Astrocyte of the spinal cord (primary cell): ENCODE data around the gene CYP2C8.

Source experiments
- DNase-seq: peaks from one replicate; pipeline ENCODE4 v3.0.0; 2011; ENCODE audit warnings: low read depth, low spot score
- H3K4me3 ChIP-seq: 2 replicates; pipeline ENCODE4 v1.5.1; 2011; ENCODE audit warnings: low read depth, mild to moderate bottlenecking, low read length, moderate library complexity
- in situ Hi-C: cut with HindIII; loops from 2 replicates; pipeline ENCODE4 v1.10.0; 2017; ENCODE audit warnings: low sequenced_read_pairs
- TF ChIP-seq, protein P1 (sequence below): IDR thresholded peaks from 2 replicates; pipeline ENCODE4 v1.5.1; 2012; ENCODE audit warnings: low read depth, mild to moderate bottlenecking, low read length, inconsistent platforms

Gene CYP2C8

DNA sequence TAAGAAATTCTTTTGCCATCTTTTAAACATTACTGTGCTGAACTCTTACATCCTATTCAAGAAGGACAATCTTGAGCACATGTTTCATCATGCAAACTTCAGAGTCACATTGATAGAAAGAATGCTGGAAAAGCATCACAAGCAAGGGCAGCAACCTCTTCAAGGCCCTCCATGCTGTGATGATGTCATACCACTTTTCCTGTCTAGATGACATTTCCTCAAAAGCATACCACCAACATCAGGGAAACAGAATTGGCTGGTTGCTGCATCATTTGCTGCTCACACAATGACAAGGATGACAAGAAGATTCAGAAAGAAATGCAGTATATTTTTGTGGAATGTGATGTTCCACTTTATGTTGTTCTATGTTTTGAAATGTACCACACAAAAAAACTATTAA is 37.6 kb downstream of the CYP2C8 start:
- DNase-seq, result no peak
- TF ChIP-seq, protein P1, sequence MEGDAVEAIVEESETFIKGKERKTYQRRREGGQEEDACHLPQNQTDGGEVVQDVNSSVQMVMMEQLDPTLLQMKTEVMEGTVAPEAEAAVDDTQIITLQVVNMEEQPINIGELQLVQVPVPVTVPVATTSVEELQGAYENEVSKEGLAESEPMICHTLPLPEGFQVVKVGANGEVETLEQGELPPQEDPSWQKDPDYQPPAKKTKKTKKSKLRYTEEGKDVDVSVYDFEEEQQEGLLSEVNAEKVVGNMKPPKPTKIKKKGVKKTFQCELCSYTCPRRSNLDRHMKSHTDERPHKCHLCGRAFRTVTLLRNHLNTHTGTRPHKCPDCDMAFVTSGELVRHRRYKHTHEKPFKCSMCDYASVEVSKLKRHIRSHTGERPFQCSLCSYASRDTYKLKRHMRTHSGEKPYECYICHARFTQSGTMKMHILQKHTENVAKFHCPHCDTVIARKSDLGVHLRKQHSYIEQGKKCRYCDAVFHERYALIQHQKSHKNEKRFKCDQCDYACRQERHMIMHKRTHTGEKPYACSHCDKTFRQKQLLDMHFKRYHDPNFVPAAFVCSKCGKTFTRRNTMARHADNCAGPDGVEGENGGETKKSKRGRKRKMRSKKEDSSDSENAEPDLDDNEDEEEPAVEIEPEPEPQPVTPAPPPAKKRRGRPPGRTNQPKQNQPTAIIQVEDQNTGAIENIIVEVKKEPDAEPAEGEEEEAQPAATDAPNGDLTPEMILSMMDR, result no peak
- in situ Hi-C loops, result no loop called here
- no peak overlapping the region for H3K4me3 ChIP-seq

DNA sequence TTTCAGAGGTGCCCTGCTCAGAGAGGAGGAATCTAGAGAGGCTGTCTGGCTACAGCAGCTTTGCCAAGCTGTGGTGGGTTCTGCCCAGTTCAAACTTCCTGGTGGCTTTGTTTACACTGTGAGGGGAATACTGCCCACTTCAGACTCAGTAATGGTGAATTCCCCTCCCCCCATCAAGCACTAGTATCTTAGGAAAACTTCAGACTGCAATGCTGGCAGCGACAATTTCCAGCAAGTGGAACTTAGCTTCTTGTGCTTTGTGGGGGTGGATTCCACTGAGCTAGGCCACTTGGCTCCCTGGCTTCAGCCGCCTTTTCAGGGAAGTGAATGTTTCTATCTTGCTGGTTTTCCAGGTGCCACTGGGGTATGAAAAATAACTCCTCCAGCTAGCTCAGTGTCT is 42.8 kb downstream of the CYP2C8 start:
- DNase-seq, result no peak
- TF ChIP-seq, protein P1, result no peak
- in situ Hi-C loops, result no loop called here
- H3K4me3 ChIP-seq, result no peak overlapping the region

DNA sequence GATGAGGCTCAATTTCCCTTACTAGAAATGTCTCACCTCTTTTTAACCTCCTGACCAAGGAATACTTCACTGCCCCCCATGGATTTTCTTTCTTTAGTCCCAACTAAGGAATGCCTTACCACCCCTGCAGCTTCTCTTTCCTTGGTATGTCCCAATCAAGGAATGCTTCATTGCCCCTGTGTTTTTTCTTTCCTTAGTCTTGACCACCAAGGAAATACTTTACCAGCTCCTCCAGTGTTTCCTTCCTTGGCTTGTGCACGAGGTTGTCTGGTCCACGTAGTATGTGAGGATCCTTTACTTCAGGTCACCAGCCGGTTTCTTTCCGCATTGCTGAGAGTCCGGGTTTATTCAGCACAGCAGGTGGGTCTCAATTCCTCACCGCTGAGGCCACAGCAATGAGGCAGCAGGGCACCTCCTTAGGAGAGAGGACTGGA is 71.5 kb downstream of the CYP2C8 start:
- no peak for DNase-seq
- H3K4me3 ChIP-seq, result no peak overlapping the region
- TF ChIP-seq, protein P1, result no peak
- in situ Hi-C loops, result no loop called here

DNA sequence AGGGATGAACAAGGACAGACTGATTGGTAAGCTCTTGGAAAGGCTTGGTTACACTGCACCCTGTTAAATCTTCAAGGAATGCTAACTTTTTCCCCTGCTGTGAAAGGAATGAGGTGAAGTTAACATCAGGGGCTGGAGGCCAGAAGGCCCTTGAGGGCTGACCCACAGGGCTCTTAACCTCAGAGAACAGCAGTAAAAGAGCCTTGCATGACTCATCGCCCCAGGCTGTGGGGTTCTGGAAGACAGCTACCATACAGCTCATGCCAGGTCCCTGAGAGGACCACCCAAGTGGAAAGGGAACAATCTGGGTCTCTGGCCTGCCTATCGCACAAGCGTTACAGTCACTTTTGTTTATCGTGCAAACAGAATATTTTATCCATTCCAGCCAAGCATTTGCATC is 76.5 kb downstream of the CYP2C8 start:
- in situ Hi-C loops, result no loop called here
- TF ChIP-seq, protein P1, result no peak

DNA sequence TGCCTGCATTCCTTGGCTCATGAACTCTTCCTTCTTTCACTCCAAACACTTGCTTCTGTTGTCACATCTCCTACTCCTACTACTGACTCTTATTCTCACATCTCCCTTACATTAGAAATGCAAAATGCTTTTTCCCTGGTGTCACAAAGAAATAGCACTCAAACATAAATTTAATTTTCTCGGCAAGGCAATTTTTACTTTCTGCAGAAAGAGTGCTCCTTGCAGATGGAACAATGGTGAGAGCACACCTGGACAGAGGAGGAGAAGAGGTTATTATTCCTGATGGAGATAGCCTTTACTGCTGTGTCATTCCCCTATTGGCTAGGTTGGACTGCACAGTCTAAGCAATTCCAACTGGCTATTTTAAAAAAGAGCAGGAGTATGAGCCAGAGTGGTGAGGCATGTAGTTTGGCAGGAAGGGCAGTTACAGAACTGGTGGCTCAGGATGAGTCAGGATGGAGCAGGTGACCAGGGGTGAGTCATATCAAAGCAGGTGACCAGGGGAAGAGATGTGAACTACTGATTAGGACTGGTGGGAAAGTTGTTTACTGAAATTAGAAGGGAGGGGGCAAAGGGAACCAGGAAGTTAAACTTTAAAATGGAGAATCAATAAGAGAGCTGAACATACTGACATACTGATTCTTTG is 77.9 kb downstream of the CYP2C8 start:
- TF ChIP-seq, protein P1, result no peak
- H3K4me3 ChIP-seq, result no peak overlapping the region
- in situ Hi-C loops, result no loop called here
- DNase-seq, result no peak

More for the DNA sequence above, 76.5 kb downstream of the CYP2C8 start:
- H3K4me3 ChIP-seq, result no peak overlapping the region
- no peak for DNase-seq

DNA sequence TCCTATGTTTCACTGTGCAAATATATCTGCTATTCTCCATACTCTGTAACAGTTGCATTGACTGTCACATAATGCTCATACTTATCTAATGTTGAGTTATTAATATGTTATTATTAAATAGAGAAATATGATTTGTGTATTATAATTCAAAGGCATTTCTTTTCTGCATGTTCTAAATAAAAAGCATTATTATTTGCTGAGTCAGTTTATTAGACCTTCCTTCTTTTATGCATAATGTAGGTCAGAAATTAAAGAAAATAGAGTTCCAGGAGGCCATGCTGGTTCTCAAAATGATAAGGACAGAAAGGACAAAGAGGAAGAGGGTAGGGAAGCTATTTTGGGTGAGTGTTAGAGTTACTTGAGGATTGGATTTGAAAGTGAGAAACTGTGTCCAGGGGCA is 80.1 kb downstream of the CYP2C8 start:
- H3K4me3 ChIP-seq, result no peak overlapping the region
- TF ChIP-seq, protein P1, result no peak
- in situ Hi-C loops, result no loop called here
- no peak for DNase-seq
